GM18502 (cell line): ENCODE results near the gene ZNF318.
"Not testable (repeated sequence)": the region's sequence is repeated elsewhere in the genome, so short reads cannot be mapped to it uniquely, and the experiment has no call there.

Experiments used
- ATAC-seq: cut with Tn5 transposase; IDR thresholded peaks from one replicate; pipeline ENCODE4 v1.9.1; 2021; ENCODE audit warnings: mild to moderate bottlenecking; ENCODE audit not compliant: unreplicated experiment, poor library complexity

ZNF318 gene, protein sequence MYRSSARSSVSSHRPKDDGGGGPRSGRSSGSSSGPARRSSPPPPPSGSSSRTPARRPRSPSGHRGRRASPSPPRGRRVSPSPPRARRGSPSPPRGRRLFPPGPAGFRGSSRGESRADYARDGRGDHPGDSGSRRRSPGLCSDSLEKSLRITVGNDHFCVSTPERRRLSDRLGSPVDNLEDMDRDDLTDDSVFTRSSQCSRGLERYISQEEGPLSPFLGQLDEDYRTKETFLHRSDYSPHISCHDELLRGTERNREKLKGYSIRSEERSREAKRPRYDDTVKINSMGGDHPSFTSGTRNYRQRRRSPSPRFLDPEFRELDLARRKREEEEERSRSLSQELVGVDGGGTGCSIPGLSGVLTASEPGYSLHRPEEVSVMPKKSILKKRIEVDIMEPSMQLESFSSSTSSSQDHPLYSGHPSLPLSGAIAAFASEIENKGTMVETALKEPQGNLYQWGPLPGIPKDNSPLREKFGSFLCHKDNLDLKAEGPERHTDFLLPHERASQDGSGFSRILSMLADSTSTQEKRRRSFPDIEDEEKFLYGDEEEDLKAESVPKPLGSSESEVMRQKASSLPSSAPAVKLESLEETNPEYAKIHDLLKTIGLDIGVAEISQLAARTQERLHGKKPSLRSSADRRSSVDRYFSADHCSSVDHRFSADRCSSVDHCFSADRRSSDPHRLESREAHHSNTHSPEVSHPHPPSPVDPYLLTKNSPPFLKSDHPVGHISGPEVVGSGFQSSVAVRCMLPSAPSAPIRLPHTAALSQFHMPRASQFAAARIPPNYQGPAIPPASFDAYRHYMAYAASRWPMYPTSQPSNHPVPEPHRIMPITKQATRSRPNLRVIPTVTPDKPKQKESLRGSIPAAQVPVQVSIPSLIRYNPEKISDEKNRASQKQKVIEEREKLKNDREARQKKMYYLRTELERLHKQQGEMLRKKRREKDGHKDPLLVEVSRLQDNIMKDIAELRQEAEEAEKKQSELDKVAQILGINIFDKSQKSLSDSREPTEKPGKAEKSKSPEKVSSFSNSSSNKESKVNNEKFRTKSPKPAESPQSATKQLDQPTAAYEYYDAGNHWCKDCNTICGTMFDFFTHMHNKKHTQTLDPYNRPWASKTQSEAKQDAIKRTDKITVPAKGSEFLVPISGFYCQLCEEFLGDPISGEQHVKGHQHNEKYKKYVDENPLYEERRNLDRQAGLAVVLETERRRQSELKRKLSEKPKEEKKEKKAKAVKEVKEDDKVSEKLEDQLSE (N-terminal part only)

GRCh38 chr6:43369174-43370002, at the start of gene ZNF318:
TSS of gene ZNF318 (minus strand) at chr6:43369647. CDS start at chr6:43369365, 282 bp downstream.
- ATAC-seq, result peak; percentile 82

- no peak for ATAC-seq
Measured at GRCh38 chr6:43416935-43417334, 47.5 kb upstream of the ZNF318 start.

GRCh38 chr6:43415275-43415674, 45.8 kb upstream of the ZNF318 start:
- ATAC-seq, result not testable (repeated sequence)

- ATAC-seq, result no peak
Measured at GRCh38 chr6:43413002-43413401, 43.6 kb upstream of the ZNF318 start.

DNA sequence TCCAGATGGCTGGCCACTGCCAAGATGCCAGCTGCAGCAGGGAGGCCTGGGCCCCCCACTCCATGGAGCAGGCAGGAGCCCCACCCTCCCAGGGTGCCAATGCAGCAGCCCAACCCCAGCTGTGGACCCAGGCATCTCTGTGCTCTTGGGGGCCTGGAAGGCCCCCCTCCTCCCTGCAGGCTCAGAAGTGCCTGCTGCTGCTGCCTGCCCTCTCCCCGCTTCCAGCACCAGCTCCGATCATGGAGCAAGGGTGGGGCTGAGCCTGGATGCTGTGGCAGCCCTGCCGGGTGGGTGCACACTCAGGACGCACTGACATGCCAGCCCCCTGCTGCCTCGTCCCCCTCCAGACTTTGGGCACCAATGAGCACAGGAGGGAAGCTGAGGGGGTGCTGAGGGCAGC, 43.1 kb upstream of the ZNF318 start:
- ATAC-seq, result no peak

DNA sequence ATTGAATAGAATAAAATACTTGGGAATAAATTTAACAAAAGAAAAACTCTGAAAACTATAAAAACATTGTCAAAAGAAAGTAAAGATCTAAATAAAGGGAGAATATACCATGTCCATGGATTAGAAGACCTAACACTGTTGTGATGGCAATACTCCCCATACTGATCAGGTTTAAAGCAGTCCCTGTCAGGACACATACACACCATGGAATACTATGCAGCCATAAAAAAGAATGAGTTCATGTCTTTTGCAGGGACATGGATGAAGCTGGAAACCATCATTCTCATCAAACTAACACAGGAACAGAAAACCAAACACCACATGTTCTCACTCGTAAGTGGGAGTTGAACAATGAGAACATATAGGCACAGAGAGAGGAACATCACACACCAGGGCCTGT, 41.3 kb upstream of the ZNF318 start:
- not testable (repeated sequence) for ATAC-seq

DNA sequence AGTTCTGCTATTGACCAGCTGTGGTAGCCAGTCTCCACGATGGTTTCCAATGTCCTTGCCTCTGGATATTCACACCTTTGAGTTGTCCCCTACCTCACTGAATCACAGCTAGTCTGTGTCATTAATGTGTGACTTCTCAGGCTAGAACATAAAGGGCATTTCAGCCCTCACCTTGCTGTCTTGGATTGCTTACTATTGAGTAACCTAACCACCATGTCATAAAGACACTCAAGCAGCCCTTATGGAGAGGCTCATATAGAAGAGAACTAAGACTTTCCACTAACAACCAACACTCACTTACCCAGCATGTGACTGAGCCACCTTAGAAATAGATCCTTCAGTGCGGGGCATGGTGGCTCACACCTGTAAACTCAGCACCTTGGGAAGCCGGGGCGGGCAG, 38.8 kb upstream of the ZNF318 start:
- no peak for ATAC-seq

DNA sequence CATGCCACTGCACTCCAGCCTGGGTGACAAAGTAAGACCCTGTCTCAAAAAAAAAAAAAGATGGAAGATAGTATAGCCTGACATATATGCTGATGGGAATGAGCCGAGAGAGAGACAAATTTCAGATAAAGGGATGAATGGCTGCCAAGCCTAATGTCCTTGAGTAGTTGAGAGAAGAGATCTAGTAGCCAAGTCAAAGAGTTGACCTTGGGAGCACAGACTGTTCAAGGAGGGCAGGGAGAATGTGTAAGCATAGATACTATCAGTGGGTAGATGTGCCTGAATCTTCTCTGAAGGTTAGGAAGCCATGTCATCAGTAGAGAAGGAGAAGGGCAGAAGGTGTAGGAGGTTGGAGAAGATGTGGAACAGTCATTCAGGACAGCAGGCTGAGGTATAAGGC, 37.8 kb upstream of the ZNF318 start:
- ATAC-seq, result no peak

- ATAC-seq, result no peak
Measured at GRCh38 chr6:43405354-43405753, 35.9 kb upstream of the ZNF318 start.

DNA sequence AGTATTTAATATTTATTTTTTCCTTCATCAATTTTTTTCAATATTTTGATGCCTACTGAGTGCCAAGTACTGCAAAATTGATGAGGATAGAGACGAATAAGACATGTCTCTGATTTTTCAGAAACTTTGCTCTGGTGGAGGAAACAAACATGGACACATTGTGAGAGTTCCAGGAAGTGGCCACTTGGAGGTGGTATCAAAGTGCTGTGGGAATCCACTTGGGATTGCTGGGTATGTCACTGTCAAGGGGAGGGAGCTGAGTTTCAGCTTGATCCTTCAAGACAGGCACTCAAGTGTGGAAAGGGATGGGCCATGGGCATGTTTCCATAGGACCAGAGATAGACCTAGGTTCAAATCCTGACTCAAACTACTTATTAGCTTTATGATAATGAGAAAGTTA, 33.4 kb upstream of the ZNF318 start:
- no peak for ATAC-seq

DNA sequence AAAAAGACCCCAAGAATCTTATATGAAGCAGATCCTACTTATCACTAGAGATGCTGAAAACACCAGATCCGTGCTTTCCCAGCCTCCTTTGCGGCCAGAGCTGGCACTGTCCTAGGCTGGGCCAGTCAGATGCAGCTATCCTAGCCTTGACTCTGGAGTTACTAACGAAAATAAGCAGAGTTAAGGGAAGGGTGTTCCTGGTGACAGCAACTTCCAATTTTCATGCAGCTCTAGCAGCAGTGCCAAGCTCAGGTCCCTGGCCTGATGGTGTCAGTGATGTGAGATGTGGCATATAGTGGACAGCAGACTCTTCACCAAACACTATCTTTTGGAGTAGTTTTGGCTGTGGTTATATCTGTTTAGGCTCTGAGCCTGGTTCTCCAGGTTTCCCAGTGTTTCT, 32.3 kb upstream of the ZNF318 start:
- no peak for ATAC-seq

- ATAC-seq, result no peak
Measured at GRCh38 chr6:43399932-43400487, 30.6 kb upstream of the ZNF318 start.

DNA sequence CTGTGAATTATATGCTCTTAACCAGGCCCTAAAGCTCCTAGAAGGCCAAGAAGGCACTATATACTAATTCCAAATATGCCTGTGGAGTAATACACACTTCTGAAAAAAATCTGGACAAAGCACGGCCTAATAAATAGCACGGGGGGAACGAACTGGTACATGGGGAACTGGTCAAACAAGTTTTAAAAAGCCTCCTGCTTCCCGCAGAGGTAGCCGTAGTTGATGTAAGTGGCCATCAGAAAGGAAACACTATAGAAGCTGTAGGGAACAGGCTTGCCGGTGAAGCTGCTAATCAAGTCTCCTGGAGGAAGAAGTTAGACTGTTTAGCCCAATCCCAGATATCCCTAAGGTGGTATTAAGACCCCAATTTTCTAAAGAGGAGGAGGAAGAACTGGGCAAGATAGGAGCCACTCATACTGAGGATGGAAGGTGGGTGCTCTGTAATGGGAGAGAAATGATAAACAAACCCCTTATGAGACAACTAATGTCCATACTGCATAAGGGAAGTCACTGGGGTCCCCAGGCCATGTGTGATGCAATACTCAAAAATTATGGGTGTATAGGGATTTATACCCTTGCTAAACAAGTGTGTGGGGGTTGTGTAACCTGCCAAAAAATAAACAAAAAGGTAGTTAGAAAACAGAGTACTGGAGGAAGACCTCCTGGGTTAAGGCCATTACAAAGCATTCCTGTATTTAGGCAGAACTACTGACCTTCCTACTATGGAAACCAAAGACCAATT, 27.1 kb upstream of the ZNF318 start:
- no peak for ATAC-seq

- ATAC-seq, result no peak
Measured at GRCh38 chr6:43395776-43396175, 26.3 kb upstream of the ZNF318 start.

GRCh38 chr6:43394982-43395381, 25.5 kb upstream of the ZNF318 start:
- ATAC-seq, result no peak

- no peak for ATAC-seq
Measured at GRCh38 chr6:43393602-43394001, 24.2 kb upstream of the ZNF318 start.

- not testable (repeated sequence) for ATAC-seq
Measured at GRCh38 chr6:43393133-43393532, 23.7 kb upstream of the ZNF318 start.

- no peak for ATAC-seq
Measured at GRCh38 chr6:43391440-43392031, 22.1 kb upstream of the ZNF318 start.
